ENCODE data around the gene REV1.
"Not testable (repeated sequence)": the region's sequence is repeated elsewhere in the genome, so short reads cannot be mapped to it uniquely, and the experiment has no call there.

REV1 gene

GRCh38 chr2:99477054-99477453, 12.8 kb downstream of the REV1 start:
- DNase-seq (ENCODE audit: low read depth): no peak
- H3K4me3 ChIP-seq (ENCODE audit: low read length): no peak overlapping the region
- no peak for TF ChIP-seq CTCF (IDR thresholded peaks at IDR 0.05; ENCODE audit: insufficient read depth, low read depth, low read length, missing control alignments)

GRCh38 chr2:99476629-99477028, 13.2 kb downstream of the REV1 start:
- TF ChIP-seq CTCF (IDR thresholded peaks at IDR 0.05; ENCODE audit: insufficient read depth, low read depth, low read length, missing control alignments): no peak
- no peak overlapping the region for H3K4me3 ChIP-seq (ENCODE audit: low read length)
- no peak for DNase-seq (ENCODE audit: low read depth)

GRCh38 chr2:99475095-99475494, 14.7 kb downstream of the REV1 start:
- peak; percentile 57 for DNase-seq (ENCODE audit: low read depth)
- peak overlapping the region; percentile 13 for H3K4me3 ChIP-seq (ENCODE audit: low read length)

- no peak for TF ChIP-seq CTCF (IDR thresholded peaks at IDR 0.05; ENCODE audit: insufficient read depth, low read depth, low read length, missing control alignments)
- no peak overlapping the region for H3K4me3 ChIP-seq (ENCODE audit: low read length)
- no peak for DNase-seq (ENCODE audit: low read depth)
Measured at GRCh38 chr2:99473518-99474083, 16.2 kb downstream of the REV1 start.

GRCh38 chr2:99472600-99472960, 17.2 kb downstream of the REV1 start:
- peak overlapping the region; percentile 3 for H3K4me3 ChIP-seq (ENCODE audit: low read length)
- no peak for TF ChIP-seq CTCF (IDR thresholded peaks at IDR 0.05; ENCODE audit: insufficient read depth, low read depth, low read length, missing control alignments)
- DNase-seq (ENCODE audit: low read depth): peak; percentile 49

- H3K4me3 ChIP-seq (ENCODE audit: low read length): peak overlapping the region; percentile 3
- DNase-seq (ENCODE audit: low read depth): peak; percentile 92
- TF ChIP-seq CTCF (IDR thresholded peaks at IDR 0.05; ENCODE audit: insufficient read depth, low read depth, low read length, missing control alignments): no peak
Measured at GRCh38 chr2:99471654-99472599, 17.9 kb downstream of the REV1 start.

GRCh38 chr2:99470957-99471356, 18.9 kb downstream of the REV1 start:
- TF ChIP-seq CTCF (IDR thresholded peaks at IDR 0.05; ENCODE audit: insufficient read depth, low read depth, low read length, missing control alignments): no peak
- no peak overlapping the region for H3K4me3 ChIP-seq (ENCODE audit: low read length)
- DNase-seq (ENCODE audit: low read depth): no peak

- peak; percentile 62 for DNase-seq (ENCODE audit: low read depth)
- not testable (repeated sequence) for H3K4me3 ChIP-seq (ENCODE audit: low read length)
Measured at GRCh38 chr2:99470459-99470858, 19.4 kb downstream of the REV1 start.
